Right forelimb (tissue), 1 donor: ENCODE results near the gene MCAT.
"Not testable (repeated sequence)": the region's sequence is repeated elsewhere in the genome, so short reads cannot be mapped to it uniquely, and the experiment has no call there.

Source experiments
- DNase-seq: peaks from one replicate; pipeline ENCODE4 v3.0.0-alpha.2; 2018

MCAT gene

GRCh38 chr22:43152357-43153071 is 9.3 kb upstream of the MCAT start:
- peak; percentile 87 for DNase-seq

DNA sequence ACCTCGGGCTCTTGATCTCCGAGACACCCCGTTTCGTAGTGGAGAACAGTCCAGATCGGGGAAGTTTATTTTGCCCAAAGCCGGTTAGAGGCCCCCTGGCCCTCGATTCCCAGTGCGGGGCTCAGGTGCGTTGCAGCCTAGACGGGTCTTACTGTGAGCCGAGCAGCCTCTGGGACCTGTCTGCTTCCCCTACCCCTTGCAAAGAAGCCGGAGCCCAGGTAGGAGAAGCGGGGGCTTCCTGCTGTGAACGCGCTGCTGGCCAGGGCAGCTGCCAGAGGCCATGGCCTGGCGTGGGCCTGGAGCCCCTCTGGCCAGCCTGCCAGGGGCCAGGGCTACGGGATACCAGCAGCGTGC is 8.8 kb upstream of the MCAT start:
- no peak for DNase-seq

GRCh38 chr22:43151251-43152002 is 8.2 kb upstream of the MCAT start, which contains the start of gene TSPO:
TSS of gene TSPO (plus strand) at chr22:43151559. CDS start at chr22:43159239, 7,680 bp downstream.
- peak; percentile 83 for DNase-seq

GRCh38 chr22:43150731-43151206 is 7.6 kb upstream of the MCAT start:
- no peak for DNase-seq

DNA sequence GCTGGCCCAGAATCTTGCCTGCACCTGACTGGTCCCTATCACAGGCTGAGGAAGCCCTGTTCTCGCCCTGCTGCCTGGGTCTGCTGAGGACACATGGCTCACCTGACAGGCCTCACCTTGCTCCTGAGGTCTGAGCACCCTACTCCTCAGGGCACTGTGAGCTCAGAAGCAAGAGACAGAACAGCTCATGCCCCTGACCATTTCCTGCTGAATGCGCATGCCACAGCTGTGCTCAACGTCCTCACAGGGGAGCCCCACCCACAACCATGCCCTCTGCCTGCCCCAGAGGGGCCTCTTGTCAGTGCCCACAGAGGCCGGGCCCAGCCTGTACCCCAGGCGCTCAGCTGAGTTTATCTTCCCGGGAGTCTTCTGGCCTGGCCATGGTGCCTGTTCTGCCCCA is 5.4 kb upstream of the MCAT start:
- DNase-seq, result no peak

- no peak for DNase-seq
These were observed 4.6 kb upstream of the MCAT start for GRCh38 chr22:43147821-43148220.

DNA sequence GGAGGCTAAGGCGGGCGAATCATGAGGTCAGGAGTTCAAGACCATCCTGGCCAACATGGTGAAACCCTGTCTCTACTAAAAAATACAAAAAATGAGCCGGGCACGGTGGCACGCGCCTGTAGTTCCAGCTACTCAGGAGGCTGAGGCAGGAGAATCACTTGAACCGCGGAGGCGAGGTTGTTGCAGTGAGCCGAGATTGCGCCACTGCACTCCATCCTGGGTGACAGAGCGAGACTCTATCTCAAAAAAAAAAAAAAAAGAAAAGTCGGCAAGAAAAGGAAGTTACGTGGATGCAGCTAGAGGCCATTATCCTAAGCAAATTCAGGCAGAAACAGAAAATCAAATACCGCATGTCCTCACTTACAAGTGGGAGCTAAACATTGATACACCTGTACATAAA is 3.1 kb upstream of the MCAT start:
- DNase-seq, result not testable (repeated sequence)

- DNase-seq, result not testable (repeated sequence)
These were observed 2.2 kb upstream of the MCAT start for GRCh38 chr22:43145371-43145770.

DNA sequence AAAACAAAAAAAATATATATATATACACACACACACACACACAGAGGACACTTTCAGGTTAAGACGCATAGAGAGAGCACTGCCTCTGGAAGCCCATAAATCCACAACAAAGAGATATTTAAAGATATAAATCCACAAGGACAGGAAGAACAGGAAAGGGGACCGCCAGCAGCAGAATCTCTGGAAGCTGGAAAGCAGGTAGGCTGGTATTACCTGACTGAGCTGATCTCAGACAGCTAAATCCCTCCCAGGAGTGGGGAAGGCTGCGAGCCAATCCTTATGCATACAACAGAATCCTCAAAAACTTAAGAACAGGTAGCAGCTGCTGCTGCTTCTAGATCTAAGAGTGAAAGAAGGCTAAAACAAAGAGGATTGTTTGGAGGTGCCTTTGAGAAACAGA is 1.8 kb upstream of the MCAT start:
- DNase-seq, result no peak

- DNase-seq, result no peak
These were observed 6.4 kb downstream of the MCAT start for GRCh38 chr22:43136801-43137200.

DNA sequence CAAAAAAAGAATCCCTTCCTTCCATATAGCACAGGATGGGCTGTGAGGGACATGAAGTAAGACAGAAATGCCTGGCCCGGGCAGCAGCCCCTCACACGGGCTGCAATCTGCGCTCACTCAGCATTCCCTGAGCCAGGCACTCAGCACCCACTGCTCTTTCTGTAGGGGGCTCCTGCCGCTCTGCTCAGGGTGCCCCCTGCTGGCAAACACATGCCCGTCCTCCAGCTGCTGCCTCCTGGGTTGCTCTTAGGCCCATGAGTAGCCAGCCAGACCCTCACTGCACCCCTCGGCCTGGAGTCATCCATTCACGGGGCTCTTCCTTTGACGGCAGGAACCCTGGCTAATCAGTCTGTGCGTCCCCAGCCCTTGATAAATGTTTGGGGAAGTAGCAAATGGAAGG is 6.9 kb downstream of the MCAT start:
- DNase-seq, result no peak

- DNase-seq, result no peak
These were observed 7.6 kb downstream of the MCAT start for GRCh38 chr22:43135565-43135964.

- DNase-seq, result no peak
These were observed 8.6 kb downstream of the MCAT start for GRCh38 chr22:43134553-43134952.

GRCh38 chr22:43133401-43133800 is 9.8 kb downstream of the MCAT start:
- DNase-seq, result no peak

GRCh38 chr22:43131773-43132501 is 11.3 kb downstream of the MCAT start:
- DNase-seq, result no peak

DNA sequence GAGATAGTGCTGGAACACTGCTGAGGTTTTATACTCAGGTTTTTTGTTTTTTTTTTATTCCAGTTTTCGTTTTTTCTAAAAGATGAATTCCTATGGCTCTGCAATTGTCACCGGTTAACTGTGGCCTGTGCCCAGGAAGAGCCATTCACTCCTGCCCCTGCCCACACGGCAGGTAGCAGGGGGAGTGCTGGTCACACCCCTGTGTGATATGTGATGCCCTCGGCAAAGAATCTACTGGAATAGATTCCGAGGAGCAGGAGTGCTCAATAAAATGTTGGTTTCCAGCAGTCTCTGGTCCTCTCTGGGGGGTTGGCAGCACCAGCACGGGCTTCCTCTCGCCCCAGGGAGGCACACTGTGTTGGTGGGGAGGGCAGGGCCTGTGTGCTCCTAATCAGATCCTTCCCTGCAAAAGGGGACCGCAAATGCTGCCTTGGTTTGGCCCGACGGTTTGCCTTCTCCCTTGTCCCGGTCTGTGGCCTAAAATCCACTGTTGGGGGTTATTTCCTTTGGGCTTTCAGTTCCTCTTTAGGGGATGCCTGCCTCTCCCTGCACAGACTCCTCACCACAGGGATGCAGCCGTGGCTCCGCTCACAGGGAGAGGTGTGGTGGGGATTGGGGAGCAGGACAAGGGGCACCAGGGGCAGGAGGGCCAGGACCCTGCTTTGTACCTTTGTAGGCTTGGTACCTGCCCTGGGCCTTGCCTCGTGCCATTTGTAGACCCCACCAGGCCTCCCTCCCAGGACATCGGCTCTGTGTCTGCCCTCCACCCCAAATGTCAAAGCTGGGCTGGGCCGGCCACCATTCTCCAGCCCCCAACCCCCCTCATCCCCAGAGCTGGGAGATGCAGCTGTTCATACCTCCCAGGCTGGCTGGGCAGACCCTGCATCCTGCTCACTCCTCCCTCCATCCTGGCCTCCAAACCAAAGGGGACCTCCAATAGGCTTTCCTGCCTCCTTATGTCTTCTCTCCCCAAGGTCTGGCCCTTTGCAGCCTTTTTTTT is 13.5 kb downstream of the MCAT start:
- DNase-seq, result no peak

GRCh38 chr22:43128928-43129424 is 14.2 kb downstream of the MCAT start:
- no peak for DNase-seq

- DNase-seq, result no peak
These were observed 15.1 kb downstream of the MCAT start for GRCh38 chr22:43128116-43128515.

- DNase-seq, result no peak
These were observed 15.9 kb downstream of the MCAT start for GRCh38 chr22:43127166-43127908.

DNA sequence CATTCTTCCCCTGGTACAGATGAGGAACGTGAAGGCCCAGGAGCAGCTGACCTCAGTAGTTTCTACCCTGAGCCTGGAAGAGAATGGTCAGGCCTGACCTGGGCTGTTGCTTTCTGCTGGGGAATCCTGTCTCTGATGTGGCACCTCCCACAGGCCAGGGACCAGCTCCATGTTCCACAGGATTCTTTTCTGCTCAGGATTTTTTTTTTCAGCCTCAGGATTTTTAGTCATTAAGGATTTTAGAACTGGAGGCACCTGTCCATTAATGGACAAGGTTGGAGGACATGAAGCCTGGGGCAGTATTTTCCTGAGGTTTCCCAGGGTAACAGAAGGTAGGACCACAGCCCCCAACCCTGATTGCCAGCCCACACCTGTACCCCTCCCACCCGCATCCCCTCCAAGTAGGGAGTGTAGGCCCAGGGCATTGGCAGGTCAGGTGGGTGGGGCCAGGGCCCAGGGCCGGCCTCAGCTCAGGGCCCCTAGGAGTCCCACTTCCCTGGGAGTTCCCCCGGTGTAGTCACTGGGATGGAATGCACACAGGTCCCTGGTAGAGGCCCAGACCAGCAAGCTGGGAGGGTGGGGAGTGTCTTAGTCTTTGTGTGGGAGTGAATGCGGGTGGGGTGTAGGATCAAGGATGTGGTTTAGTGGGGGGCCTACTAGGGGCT is 16.6 kb downstream of the MCAT start:
- no peak for DNase-seq

DNA sequence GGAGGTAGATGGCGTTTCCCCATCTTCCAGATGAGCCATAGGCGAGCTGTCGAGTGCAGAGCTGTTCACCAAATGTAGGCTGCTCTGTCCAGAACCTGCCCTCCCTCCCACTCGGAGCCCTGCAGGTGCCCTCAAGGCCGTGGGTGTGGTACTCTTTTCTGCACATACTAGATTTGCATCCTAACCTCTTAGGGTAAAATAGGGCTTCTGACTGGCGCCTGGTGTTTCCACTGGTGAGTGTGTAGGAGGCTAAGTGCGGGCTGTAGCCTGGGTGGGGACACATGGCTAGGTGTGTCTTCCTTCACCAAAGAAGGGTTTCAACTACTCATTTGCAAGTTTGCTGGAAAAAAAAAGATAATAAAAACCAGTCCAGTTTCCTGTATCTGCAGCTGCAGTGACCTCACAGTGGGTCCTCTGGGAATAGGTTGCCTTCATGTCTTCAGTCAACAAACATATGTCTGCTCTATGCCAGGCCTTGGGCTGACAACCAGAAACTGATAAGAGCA is 24.2 kb downstream of the MCAT start:
- DNase-seq, result no peak
